ENCODE results near the gene PRMT7. TPM values are rescaled to one million over a fixed set of nuclear protein-coding genes. Genes with fewer than 3 reads are reported as not detected.
A peak's percentile ranks its signal among the peaks of the same experiment; 100 is the strongest.

Gene PRMT7
- total RNA-seq, 1 experiment from 2014 or later: 47.5 TPM

DNA sequence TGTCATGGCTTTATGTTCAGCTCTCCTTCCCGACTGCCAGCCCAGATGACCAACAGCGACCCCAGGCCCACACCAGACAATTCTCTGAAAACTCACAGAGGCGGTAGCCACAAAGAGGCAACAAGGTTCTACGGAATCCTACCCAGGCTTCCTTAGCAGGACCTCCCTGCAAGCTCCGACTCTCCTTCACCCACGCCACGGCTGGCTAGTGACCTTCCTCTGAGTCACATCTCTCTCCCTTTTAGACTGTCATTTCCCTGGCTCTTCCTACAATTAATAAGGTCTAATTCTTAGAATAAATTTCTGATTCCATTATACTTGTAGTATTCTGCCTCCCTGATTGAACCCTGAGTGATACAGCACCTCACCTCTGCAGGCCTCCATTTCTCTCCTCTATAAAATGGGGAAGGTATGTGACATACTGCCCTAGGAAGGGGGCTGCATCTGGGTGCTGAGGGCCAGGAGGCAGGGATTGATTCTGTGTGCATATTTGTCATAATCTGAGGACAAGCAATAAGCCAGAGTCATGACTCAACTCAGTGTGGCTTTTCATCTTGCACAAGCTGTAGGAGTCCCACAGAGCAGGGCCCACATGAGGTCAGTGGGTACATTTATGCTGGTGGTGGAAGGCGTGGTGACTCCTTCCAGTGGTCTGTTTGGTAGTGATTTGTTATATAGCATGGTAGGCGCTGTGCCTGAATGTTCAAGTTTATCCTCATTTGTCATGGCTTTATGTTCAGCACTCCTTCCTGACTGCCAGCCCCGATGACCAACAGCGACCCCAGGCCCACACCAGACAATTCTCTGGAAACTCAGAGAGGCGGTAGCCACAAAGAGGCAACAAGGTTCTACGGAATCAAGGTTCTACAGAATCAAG is 91.3 kb downstream of the PRMT7 start:
- no peak overlapping the region for H2AFZ ChIP-seq
- no peaks in the 10 kb centered on the region for H3F3A ChIP-seq (ENCODE audit: insufficient read depth, low read depth)
- no peaks in the 10 kb centered on the region for H3K9me3 ChIP-seq (ENCODE audit: insufficient read depth, low read depth)
- H3K9me2 ChIP-seq (ENCODE audit: insufficient read depth): no peaks in the 10 kb centered on the region
- intact Hi-C loops (cut with micrococcal nuclease; ENCODE audit: unreplicated experiment): no loop called here
- H3K27me3 ChIP-seq (ENCODE audit: insufficient read depth, low read depth): no peaks in the 10 kb centered on the region
- no TSS peak for BruUV-seq (replicated peaks)
- no peak for TF ChIP-seq CTCF (conservative IDR thresholded peaks at IDR 0.05)
- TF ChIP-seq EZH2 (IDR thresholded peaks at IDR 0.05; ENCODE audit: low read depth): no peak
- ChIA-PET POLR2A (ENCODE audit: unreplicated experiment) (no interaction called here), CTCF (interaction anchor here (0.6 kb wide), 1 partner anchor 97 kb away, joined by 3 read pairs; no protein-coding TSS in a partner anchor)
- DNase-seq: peak in 1 of 2 experiments; percentile 69
- no peak overlapping the region for H3K4me2 ChIP-seq
- peaks cover 9% of the 10 kb centered on the region; the same call in 1 of the 2 replicates for H3K4me1 ChIP-seq (replicated peaks; ENCODE audit: insufficient read depth)
- H3K79me2 ChIP-seq (ENCODE audit: low read depth): no peaks in the 10 kb centered on the region
- H3K4me3 ChIP-seq: no peak overlapping the region
- H3K36me3 ChIP-seq (ENCODE audit: low read depth): no peaks in the 10 kb centered on the region
- H3K27ac ChIP-seq: no peak overlapping the region
- H4K20me1 ChIP-seq (ENCODE audit: insufficient read depth): no peaks in the 10 kb centered on the region

- Histone ChIP-seq H3F3A (ENCODE audit: insufficient read depth, low read depth) (no peaks in the 10 kb centered on the region), H4K20me1 (ENCODE audit: insufficient read depth) (no peaks in the 10 kb centered on the region), H3K4me3 (no peak overlapping the region), H3K9me2 (ENCODE audit: insufficient read depth) (no peaks in the 10 kb centered on the region), H3K4me2 (no peak overlapping the region), H3K36me3 (ENCODE audit: low read depth) (no peaks in the 10 kb centered on the region), H3K27me3 (ENCODE audit: insufficient read depth, low read depth) (no peaks in the 10 kb centered on the region), H3K9me3 (ENCODE audit: insufficient read depth, low read depth) (no peaks in the 10 kb centered on the region), H3K4me1 (replicated peaks; ENCODE audit: insufficient read depth) (peaks cover 9% of the 10 kb centered on the region; the same call in 1 of the 2 replicates), H3K79me2 (ENCODE audit: low read depth) (no peaks in the 10 kb centered on the region), H3K27ac (no peak overlapping the region), H2AFZ (no peak overlapping the region)
- ChIA-PET POLR2A (ENCODE audit: unreplicated experiment) (no interaction called here), CTCF (no interaction called here)
- DNase-seq: no peak
- TF ChIP-seq EZH2 (IDR thresholded peaks at IDR 0.05; ENCODE audit: low read depth) (no peak), CTCF (conservative IDR thresholded peaks at IDR 0.05) (no peak)
- no TSS peak for BruUV-seq (replicated peaks)
- intact Hi-C loops (cut with micrococcal nuclease; ENCODE audit: unreplicated experiment): no loop called here
Observed at GRCh38 chr16:68402748-68403040, 91.9 kb downstream of the PRMT7 start.

- ChIA-PET CTCF (no interaction called here), POLR2A (ENCODE audit: unreplicated experiment) (no interaction called here)
- no TSS peak for BruUV-seq (replicated peaks)
- intact Hi-C loops (cut with micrococcal nuclease; ENCODE audit: unreplicated experiment): no loop called here
- no peaks in the 10 kb centered on the region for H3F3A ChIP-seq (ENCODE audit: insufficient read depth, low read depth)
- H2AFZ ChIP-seq: no peak overlapping the region
- H3K4me1 ChIP-seq (replicated peaks; ENCODE audit: insufficient read depth): peaks cover 9% of the 10 kb centered on the region; the same call in 1 of the 2 replicates
- H3K9me2 ChIP-seq (ENCODE audit: insufficient read depth): no peaks in the 10 kb centered on the region
- H3K36me3 ChIP-seq (ENCODE audit: low read depth): no peaks in the 10 kb centered on the region
- H4K20me1 ChIP-seq (ENCODE audit: insufficient read depth): no peaks in the 10 kb centered on the region
- H3K4me3 ChIP-seq: no peak overlapping the region
- no peak for DNase-seq
- no peaks in the 10 kb centered on the region for H3K79me2 ChIP-seq (ENCODE audit: low read depth)
- no peaks in the 10 kb centered on the region for H3K27me3 ChIP-seq (ENCODE audit: insufficient read depth, low read depth)
- no peaks in the 10 kb centered on the region for H3K9me3 ChIP-seq (ENCODE audit: insufficient read depth, low read depth)
- no peak overlapping the region for H3K4me2 ChIP-seq
- H3K27ac ChIP-seq: no peak overlapping the region
- TF ChIP-seq CTCF (conservative IDR thresholded peaks at IDR 0.05) (no peak), EZH2 (IDR thresholded peaks at IDR 0.05; ENCODE audit: low read depth) (no peak)
Observed at GRCh38 chr16:68403177-68403576, 92.4 kb downstream of the PRMT7 start.
